HG02885 (cell line): ENCODE measurements around the gene TENM4.

ENCODE experiments used
- ATAC-seq: cut with Tn5 transposase; IDR thresholded peaks from one replicate; pipeline ENCODE4 v1.9.1; 2021; ENCODE audit warnings: mild to moderate bottlenecking; ENCODE audit not compliant: unreplicated experiment, poor library complexity

Gene TENM4

DNA sequence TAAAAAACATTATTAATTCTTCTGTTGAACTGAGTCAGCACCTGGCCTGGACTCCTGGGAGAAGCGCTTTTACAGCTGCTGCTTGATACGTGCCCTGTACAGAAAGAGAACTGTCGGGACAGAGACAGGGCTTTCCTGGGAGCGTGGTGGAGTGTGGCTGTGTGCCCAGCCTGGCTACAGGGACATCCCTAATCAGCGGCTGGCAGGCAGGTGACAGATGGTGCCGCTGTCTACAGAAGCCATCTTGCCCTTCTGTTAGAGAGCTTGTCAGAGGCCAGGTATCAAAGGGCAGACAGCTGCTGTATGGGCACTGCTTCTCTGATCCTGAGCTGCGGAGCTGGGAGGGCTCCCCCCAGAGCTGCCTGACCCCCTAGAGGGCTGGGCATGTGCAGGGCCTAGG lies 361.8 kb downstream of the TENM4 start:
- no peak for ATAC-seq

DNA sequence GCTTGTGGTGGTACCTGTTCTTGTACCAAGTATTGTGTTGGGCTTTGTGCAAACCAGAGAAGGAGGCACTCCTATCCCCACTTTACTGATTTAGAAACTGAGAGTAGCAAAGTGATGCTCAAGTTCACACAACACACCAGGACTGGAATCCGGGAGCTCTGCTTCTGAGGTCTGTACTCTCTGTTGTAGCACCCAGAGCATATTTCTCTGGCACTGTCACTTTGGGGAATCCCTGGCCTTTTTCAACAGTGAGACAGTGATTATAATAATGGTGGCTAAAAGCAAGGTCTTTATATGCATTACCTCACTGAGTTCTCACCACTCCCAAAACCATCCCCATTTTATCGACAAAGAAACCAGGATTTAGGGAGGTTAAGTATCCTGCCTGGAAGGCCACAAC lies 362.4 kb downstream of the TENM4 start:
- ATAC-seq: no peak

DNA sequence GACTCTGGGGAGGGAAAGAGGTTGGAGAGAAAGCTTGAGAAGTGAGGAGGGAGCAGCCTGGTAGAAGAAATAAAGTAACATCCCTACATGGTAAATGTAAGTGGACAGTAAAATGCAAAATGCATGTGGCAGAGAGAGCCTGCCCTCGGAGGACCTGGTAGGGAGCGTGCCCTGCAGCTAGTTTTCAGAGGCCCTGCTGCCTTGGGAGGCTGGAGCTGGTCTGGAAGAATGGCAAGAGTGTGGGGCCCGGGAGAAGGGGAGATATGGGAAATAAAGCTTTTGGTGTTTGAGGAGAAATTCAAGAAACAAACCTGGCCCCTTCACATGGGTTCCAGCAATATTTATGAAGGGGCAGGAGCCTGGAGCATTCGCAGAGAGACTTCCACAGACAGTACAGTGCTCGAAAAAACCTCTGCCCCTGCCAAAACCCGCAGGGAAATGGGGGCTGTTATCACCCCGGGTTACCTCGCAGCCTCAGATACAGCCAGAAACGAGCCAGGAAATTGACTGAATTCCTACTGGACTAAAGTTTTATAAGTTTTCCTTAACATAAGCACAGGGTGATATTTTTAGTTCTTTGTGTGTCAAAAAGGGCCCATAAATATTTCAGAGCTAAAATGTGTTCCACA lies 363.0 kb downstream of the TENM4 start:
- no peak for ATAC-seq

DNA sequence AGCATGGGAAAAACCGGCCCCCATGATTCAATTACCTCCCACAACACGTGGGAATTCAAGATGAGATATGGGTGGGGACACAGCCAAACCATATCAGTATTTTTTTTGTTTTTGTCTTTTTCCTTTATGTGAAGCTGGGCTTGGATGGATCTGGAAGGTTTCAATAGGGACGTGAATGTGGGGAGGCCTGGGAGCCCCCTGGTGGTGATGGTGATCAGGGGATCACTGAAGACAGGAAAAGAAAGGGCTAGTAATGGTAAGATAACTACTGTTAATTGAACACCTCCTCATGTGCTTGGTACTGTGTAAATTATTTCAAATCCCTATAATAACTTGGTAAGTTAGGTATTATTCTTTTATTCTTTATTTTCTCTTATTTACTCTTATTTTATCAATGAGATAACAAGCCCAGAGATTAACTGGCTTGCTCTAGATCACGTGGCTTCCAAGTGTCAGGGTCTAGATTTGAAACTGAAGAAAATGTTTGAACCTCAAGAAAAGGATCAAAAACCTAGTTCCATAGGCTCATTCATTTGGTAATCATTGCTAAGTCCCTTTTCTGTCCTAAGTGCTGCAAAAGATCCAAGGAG lies 364.2 kb downstream of the TENM4 start:
- peak; percentile 56 for ATAC-seq

DNA sequence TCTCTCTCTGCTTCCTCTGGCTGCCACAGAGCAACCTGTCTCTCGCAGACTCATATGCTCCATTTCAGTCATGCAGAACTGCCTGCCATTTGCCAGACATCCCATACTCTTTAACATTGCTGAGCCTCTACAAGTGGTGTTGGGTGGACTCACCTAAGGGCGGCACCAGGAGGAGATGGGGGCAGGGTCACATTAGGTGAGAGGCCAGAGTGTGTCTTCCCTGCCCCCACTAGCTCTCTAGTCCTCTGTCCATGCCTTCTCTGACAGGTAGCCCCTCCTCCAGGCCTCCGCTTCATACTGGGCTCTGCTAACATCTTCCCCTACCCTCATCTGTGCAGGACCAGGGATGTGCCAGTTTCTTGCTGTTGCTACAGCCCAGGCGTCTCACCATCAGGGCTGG lies 366.3 kb downstream of the TENM4 start:
- no peak for ATAC-seq

DNA sequence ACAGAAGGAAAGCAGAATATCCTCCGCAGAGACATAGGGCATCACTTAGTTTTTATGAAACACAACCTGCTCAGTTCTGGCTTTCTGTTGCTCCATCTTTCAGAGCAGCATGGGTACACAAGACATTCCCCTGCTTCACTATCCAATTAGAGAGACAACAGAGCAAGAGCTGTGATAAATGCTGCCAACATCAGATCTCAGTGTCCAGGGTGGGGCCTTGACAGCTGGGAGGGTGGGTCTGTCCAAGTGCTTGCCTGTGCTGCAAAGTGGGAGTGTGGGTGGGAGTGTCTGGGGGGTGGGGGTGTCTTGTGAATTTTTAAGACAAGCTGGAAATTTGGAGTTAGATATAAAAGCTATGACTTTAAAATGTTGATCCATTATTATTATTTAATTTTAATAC lies 369.6 kb downstream of the TENM4 start:
- ATAC-seq: no peak

DNA sequence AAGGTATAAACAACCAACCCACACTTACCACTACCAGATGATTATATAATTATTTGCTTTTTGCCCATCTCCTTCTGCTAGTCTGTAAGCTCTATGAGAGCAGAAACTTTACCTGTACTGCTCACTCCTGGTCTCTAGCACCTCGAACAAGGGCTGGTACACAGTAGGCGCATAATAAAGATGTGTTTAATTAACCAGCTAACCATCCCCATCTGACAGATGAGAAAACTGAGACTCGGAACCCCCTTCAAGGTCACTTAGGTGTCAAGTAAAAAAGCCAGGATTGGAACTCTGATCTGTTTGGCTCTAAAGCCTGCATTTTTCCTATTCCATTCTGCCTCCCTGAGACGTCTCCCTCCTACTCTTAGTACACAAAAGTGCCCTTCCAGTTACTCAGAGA lies 370.3 kb downstream of the TENM4 start:
- no peak for ATAC-seq

DNA sequence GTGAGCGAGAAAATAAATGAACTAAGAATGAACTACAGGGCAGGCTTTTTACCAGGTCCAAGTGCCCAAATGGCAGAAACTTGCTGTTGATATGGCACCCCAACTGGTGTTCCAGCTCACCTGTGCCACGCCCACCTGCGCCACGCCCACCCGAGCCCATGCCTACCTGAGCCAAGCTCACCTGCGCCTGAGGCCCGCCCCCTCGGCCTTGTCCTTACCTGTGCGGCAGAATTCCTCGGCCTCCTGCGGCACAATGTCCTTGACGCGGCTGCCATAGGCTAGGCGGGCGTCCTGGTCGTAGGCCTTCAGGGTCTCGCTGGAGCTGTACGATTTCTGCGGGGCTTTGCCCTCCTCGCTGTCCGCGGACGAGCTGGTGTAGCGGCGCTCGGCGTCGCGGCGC lies 371.3 kb downstream of the TENM4 start:
- no peak for ATAC-seq

DNA sequence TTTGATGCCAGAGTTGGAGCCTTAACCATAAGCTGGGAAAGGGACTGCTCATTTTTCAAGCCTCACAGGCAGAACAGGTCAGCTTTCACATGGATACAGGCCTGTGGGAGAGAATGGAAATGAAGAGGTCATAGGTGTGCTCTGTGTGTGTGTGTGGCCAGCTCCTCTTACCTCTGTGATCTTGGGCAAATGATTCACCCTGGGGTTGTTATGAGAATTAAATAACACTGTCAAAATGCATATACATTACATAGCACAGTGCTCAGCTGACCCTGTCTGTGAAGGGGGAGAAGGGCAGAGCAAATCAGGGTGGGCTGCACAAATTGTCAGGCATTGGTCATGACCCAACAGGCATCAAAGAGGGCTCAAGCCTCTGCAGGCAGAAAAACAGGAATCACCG lies 372.5 kb downstream of the TENM4 start:
- no peak for ATAC-seq

DNA sequence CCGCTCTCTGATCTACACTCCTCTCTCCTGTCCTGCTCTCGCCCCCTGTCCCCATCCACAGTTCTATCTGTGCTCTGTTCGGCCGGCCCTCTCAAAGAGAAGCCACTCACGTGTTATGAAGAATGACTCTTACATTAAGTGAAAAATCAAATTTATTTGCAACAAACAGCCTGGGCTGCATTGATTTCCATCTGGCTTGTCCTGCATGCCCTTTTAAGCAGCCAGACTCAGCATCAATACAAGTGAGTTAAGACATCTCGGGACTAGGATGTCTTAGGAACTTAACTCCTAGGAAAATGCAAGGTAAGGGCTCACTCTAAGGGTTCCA lies 373.5 kb downstream of the TENM4 start:
- ATAC-seq: no peak

DNA sequence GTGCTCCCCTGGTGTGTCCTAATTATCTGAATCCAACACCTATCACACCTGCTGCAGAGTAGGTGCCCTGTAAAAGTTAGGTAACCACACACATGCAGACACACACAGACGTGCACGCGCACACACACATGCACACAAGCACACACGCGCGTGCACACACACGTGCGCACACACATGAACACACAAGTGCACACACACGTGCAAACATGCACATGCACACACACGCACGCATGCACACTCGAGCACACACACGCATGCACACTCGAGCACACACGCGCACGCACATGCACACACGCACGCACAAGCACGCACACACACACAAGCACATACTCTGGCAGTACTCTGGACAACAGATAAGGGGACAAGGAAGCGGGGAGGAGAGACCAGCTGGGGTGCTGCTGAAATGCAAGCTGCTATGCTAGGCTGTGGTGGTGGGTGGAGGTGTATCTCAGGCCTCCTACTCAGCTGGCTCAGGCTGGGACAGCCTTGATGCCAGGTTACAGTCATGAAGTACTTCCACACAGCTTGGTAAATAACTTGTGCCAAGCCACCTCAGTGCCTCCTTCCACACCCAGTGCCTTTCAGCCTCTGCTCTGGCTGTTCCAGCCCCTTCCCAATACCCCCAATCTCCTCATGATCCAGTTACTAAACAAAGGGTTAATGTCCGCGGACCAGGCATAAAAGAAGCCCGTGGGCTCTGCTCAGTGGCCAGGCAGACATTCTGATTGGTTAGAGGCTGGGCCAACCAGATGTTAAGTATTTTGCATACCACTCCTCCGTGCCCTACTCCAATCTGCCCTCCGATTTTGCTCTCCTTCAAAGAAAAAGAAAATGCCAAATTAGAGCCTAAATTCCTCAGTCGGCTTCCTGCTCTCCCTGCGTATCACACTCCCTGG lies 374.1 kb downstream of the TENM4 start:
- no peak for ATAC-seq

DNA sequence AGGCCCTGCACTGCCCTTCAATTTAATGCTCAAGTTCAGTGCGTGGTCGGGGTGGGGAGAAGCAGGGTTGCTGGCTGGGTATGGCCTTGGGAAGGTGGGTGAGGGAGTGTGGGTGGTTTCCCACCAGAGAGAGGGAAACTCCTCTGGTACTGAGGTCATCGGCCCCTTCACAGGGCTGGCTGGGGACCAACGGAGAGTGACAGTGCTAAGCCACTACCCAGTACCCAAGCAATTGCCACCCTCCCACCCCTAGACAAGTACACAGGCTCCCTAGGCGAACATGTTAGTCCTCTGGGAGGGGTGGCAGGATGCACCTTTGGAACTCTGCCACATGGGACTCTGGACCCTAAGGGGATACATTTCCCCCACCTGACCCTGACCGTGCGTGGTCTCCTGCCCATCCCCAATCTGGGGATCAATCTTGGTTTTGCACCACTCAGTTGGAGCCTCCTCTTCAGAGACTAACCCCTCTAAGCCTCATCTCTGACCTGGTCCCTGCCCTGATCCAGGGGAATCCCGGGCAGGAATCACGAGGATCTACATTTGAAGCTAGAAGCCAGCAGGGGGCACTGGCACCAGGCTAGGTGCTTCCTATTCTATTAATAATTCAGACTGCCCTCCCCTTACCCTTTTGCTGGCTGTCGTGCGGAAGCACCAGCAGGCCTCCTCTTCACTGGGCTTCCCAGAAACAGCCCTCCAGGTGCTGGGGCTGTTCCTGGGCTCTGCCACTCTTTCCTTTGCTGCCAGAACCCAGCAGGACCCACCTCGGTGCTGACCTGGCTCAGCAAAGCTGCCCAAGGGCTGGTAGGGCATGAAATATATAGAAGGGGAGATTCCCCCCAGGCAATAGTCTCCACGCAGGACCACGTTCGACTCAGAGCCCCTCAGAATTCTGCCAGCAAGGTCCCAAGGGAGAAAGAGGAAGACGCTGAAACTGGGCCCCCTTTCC lies 377.7 kb downstream of the TENM4 start:
- ATAC-seq: no peak

DNA sequence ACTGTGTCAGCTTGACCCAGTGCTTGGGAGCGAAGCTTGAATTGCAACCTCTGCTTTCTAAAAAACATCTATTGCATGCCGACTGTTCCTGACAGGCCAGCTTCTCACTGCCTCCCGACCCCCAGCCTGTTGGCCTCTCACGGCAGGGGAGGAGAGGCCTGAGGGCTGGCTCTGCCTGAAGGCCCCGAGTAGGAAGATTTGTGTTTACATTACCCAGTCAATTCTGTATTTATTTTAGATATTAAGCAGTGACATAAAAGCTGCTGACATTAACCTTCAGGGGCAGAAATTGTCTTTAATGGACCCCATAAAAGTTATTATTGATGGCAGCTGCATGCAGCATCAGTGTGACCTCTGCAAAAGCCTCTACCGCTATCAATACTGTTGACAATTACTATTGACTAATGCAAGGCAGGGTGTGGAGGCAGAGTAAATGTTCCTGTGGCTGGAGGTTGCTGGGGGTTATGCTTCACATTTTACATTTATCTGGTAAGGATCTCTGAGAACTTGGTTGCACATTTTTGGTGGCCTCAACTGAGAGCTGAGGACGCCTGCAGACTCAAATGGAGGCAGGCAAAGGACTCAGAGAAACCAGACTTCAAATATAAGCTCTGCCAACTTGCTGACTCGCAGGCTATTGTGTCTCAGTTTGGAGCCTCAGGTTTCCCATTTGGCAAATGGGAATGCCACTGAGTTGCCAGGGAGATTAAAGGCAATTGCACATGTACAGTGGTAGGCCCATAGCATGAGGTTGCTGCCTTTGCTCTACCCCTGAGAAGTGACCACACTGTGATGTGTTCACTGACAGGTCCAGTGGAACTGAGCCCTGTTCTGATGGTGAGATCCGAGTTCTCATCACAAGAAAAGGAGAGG lies 380.5 kb downstream of the TENM4 start:
- no peak for ATAC-seq

DNA sequence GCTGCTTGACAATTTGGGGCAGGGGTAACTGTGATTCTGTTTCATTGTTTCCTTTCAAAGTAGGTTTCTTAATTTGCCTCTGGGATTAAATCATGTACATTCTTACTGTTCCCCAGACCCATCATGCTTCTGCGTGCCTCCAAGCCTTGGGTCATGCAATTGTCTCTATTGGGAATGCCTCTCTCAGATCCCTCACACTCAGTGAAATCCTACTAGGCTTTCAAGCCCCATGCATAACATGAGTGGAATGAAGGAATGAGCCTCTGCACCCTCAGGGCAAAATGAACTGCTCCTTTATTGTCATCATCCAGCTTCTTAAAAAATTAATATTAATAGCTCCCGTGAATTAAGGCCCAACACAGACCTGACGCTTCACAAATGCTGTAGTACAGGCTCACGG lies 381.7 kb downstream of the TENM4 start:
- ATAC-seq: no peak

DNA sequence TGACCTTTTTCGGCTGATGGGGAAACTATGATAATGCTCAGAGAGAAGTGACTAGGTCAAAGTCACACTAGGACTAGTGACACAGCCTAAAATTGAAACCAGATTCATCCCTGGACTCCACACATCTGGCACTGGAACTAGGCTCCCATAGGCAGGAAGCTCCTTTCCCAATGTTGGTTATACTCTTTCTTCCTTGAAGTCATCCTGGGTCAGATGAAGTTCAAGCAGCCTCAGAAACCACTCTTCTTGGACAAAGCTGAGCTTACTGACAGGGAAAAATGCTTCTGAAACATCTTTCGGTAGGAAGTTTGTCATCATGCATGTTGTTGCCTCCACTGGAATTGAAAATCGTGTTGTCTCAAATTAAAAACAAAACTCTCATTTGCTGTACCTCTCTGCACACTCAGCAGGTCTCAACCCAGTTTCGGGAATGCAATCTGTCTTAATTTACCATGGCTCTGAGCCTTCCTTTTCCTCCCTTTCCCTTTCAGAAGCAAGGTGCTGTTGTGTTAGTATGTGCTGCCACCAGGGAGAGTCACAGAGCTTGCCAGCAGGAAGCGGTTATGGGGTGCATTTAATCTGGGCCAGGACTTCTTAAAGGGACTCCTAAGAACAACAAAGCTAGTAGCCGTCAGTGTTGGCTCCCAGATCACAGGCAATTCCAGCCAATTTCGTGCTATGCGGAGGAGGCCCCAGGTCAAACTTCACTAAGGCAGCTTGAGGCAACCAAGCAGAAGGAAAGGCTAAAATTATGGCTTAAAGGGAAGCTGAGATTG lies 384.8 kb downstream of the TENM4 start:
- no peak for ATAC-seq

DNA sequence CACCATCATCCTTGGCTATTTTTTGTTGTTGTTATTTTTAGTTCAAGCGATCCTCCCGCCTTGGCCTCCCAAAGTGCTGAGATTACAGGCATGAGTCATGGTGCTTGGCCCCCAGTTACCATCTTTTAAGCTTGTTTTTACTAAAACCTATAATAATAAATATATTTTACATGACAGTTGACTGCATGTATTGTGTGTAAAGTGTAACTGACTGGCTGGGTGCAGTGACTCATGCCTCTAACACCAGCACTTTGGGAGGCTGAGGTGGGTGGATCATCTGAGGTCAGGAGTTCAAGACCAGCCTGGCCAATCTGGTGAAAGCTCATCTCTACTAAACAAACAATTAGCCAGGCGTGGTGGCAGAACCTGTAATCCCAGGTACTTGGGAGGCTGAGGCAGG lies 386.2 kb downstream of the TENM4 start:
- ATAC-seq: no peak

DNA sequence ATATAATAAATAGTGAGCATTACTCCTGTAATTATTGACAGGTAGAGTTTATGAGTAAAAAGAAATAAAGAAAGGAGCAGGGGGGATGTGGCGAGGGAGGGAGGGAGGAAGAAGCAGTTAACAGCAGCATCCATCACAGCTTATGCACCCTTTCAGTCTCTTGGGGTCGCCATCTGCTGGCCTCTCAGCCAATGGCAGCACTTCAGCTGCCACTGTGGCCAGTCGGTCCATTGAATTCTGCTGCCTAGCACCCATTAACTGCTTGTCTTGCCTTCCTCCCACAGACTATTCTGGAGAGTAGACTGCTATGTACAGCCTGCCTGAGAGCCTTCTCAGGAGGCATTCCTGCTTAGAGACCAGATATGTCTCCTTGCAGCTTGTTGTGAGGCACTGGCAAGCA lies 388.3 kb downstream of the TENM4 start:
- no peak for ATAC-seq

DNA sequence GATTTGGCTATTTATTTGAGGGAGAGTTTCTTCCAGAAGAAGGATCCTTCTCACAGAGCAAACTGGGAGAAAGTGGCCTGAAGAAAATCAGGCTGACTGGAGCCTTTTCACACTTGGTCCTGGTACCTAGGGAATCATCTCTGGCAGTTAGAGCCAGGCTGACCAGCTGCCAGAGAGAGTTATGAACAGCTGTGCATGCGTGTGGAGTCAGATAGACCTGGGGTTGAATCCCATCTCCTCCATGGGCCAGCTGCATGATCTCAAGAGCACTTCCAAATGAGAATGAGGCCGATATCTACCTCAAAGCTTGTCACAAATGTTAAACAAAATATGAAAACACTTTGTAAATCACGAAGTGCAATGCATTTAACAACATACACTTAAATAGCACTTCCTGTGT lies 390.0 kb downstream of the TENM4 start:
- ATAC-seq: no peak

DNA sequence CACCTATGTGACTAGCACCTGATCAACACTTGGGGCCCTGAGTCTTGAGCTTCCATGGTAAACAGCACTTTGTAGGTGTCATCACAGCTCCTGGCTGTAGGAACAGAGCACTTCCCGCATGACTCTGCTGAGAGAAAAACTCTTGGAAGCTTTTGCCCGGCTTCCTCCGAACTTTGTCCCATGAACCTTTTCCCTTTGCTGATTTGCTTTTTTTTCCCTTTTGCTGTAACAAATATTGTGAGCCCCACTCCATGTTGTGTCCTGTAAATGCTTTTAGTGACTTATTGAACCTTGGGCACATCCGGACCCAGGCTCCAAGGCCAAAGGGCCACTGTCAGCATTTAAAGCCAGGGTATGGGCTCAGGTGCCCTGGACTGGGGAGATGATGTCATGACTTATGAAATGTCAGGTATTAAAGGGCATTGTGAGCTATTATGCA lies 391.1 kb downstream of the TENM4 start:
- no peak for ATAC-seq
